HCT116 (cell line): ENCODE data around the gene PARVB.

ENCODE experiments used
- CTCF ChIP-seq, 3 experiments: fragments of 200-600 bp in 1 of 3; sonication (generic) in 1 of 3; IDR thresholded peaks in 2 of 3; conservative IDR thresholded peaks in 1 of 3; 2 replicates each; pipeline ENCODE4 v1.5.1; 2012 to 2017; ENCODE audit warnings: low read depth in 2 of 3, low read length in 2 of 3, antibody characterized with exemption in 1 of 3, borderline replicate concordance in 1 of 3, control low read depth in 1 of 3, mild to moderate bottlenecking in 1 of 3, mixed read lengths in 1 of 3, mixed run types in 1 of 3, moderate library complexity in 1 of 3; ENCODE audit not compliant: insufficient read depth in 1 of 3
- EZH2 ChIP-seq: fragments of 200-600 bp; sonication (generic); IDR thresholded peaks from 2 replicates; pipeline ENCODE4 v1.6.1; 2017; ENCODE audit warnings: antibody characterized with exemption, mixed run types
- POLR2AphosphoS5 ChIP-seq: IDR thresholded peaks from 2 replicates; pipeline ENCODE4 v1.6.1; 2011; ENCODE audit warnings: mild to moderate bottlenecking, low read depth, low read length, moderate library complexity
- SIN3A ChIP-seq: IDR thresholded peaks from 2 replicates; pipeline ENCODE4 v1.6.1; 2012; ENCODE audit warnings: low read depth
- ZNF274 ChIP-seq: fragments of 200-500 bp; sonication (Bioruptor generic); IDR thresholded peaks from 2 replicates; pipeline ENCODE4 v1.6.1; 2014; ENCODE audit warnings: mild to moderate bottlenecking, low read depth, low read length, inconsistent platforms
- TF ChIP-seq, protein P1 (sequence below): IDR thresholded peaks from 2 replicates; pipeline ENCODE4 v1.6.1; 2012; ENCODE audit warnings: low read depth

DNA sequence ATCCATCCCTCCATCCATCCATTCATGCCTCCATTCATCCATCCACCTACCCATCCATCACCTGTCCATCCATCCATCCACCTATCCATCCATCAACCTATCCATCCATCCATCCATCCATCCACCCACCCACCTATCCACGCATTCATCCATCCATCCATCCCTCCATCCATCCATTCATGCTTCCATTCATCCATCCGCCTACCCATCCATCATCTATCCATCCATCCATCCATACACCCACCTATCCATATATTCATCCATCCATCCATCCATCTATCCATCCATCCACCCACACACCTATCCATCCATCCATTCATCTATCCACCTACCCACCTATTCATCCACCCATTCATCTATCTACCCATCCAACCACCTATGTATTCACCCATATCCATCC is 170.5 kb downstream of the PARVB start:
- TF ChIP-seq ZNF274 (no peak), CTCF (IDR thresholded peaks at IDR 0.05 in 2 of 3, conservative IDR thresholded peaks at IDR 0.05 in 1 of 3; ENCODE audit: borderline replicate concordance in 1 of 3, insufficient read depth in 1 of 3, low read depth in 2 of 3, low read length in 2 of 3) (no peak), SIN3A (no peak), POLR2AphosphoS5 (no peak), EZH2 (no peak)
- TF ChIP-seq, protein P1, sequence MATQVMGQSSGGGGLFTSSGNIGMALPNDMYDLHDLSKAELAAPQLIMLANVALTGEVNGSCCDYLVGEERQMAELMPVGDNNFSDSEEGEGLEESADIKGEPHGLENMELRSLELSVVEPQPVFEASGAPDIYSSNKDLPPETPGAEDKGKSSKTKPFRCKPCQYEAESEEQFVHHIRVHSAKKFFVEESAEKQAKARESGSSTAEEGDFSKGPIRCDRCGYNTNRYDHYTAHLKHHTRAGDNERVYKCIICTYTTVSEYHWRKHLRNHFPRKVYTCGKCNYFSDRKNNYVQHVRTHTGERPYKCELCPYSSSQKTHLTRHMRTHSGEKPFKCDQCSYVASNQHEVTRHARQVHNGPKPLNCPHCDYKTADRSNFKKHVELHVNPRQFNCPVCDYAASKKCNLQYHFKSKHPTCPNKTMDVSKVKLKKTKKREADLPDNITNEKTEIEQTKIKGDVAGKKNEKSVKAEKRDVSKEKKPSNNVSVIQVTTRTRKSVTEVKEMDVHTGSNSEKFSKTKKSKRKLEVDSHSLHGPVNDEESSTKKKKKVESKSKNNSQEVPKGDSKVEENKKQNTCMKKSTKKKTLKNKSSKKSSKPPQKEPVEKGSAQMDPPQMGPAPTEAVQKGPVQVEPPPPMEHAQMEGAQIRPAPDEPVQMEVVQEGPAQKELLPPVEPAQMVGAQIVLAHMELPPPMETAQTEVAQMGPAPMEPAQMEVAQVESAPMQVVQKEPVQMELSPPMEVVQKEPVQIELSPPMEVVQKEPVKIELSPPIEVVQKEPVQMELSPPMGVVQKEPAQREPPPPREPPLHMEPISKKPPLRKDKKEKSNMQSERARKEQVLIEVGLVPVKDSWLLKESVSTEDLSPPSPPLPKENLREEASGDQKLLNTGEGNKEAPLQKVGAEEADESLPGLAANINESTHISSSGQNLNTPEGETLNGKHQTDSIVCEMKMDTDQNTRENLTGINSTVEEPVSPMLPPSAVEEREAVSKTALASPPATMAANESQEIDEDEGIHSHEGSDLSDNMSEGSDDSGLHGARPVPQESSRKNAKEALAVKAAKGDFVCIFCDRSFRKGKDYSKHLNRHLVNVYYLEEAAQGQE: no peak
